KMS-11 (cell line): ENCODE data around the gene BIK.

Experiments used
- H2AFZ ChIP-seq: fragments of 200-600 bp; sonication (generic); 2 replicates; pipeline ENCODE4 v1.6.1; 2016; ENCODE audit warnings: antibody characterized with exemption, mixed run types, low read depth
- H3K27ac ChIP-seq: fragments of 200-600 bp; sonication (generic); 2 replicates; pipeline ENCODE4 v1.6.1; 2016; ENCODE audit warnings: mild to moderate bottlenecking, mixed run types
- H3K27me3 ChIP-seq: fragments of 200-600 bp; sonication (generic); 2 replicates; pipeline ENCODE4 v1.6.1; 2017; ENCODE audit warnings: mild to moderate bottlenecking, low read depth, mixed run types, moderate library complexity; ENCODE audit not compliant: insufficient read depth
- H3K36me3 ChIP-seq: fragments of 200-600 bp; sonication (generic); 2 replicates; pipeline ENCODE4 v1.6.1; 2017; ENCODE audit warnings: mild to moderate bottlenecking, mixed run types; ENCODE audit not compliant: insufficient read depth
- H3K4me1 ChIP-seq: fragments of 200-600 bp; sonication (generic); 2 replicates; pipeline ENCODE4 v1.6.1; 2016; ENCODE audit warnings: mild to moderate bottlenecking, low read depth, mixed run types; ENCODE audit not compliant: poor library complexity, severe bottlenecking
- H3K4me2 ChIP-seq: fragments of 200-600 bp; sonication (generic); 2 replicates; pipeline ENCODE4 v1.7.0; 2016; ENCODE audit warnings: mild to moderate bottlenecking, mixed run types
- H3K4me3 ChIP-seq: fragments of 200-600 bp; sonication (generic); IDR thresholded peaks from 2 replicates; pipeline ENCODE4 v1.6.1; 2017; ENCODE audit warnings: low read depth, low read length, mixed read lengths; ENCODE audit not compliant: insufficient read depth
- H3K79me2 ChIP-seq: fragments of 200-600 bp; sonication (generic); 2 replicates; pipeline ENCODE4 v1.6.1; 2016; ENCODE audit warnings: low read depth, mixed run types; ENCODE audit not compliant: insufficient read depth
- H3K9ac ChIP-seq: fragments of 200-600 bp; sonication (generic); 2 replicates; pipeline ENCODE4 v1.6.1; 2016; ENCODE audit warnings: mild to moderate bottlenecking, mixed run types
- H4K20me1 ChIP-seq: fragments of 200-600 bp; sonication (generic); 2 replicates; pipeline ENCODE4 v1.6.1; 2016; ENCODE audit warnings: mild to moderate bottlenecking, mixed run types; ENCODE audit not compliant: insufficient read depth
- CTCF ChIP-seq: fragments of 200-600 bp; sonication (generic); conservative IDR thresholded peaks from 2 replicates; pipeline ENCODE4 v1.6.1; 2017; ENCODE audit warnings: low read depth, mild to moderate bottlenecking, antibody characterized with exemption, low read length, moderate library complexity, mixed read lengths

Gene BIK

GRCh38 chr22:43128928-43129424, 18.4 kb downstream of the BIK start:
- H3K27ac ChIP-seq: peak overlapping the region; percentile 12; the same call in 1 of the 2 replicates
- no peaks in the 10 kb centered on the region for H3K27me3 ChIP-seq
- no peaks in the 10 kb centered on the region for H4K20me1 ChIP-seq
- H2AFZ ChIP-seq: no peak overlapping the region
- peak overlapping the region; percentile 77 for H3K4me2 ChIP-seq
- H3K36me3 ChIP-seq: no peaks in the 10 kb centered on the region
- no peak overlapping the region for H3K4me3 ChIP-seq
- H3K4me1 ChIP-seq: peaks cover 41% of the 10 kb centered on the region
- H3K9ac ChIP-seq: no peak overlapping the region
- H3K79me2 ChIP-seq: no peaks in the 10 kb centered on the region
- no peak for TF ChIP-seq CTCF

GRCh38 chr22:43129426-43130425, 19.2 kb downstream of the BIK start:
- Histone ChIP-seq H3K27ac (peak overlapping the region; percentile 12; the same call in 1 of the 2 replicates), H3K4me2 (peak overlapping the region; percentile 77), H3K4me1 (peaks cover 41% of the 10 kb centered on the region), H2AFZ (no peak overlapping the region), H4K20me1 (no peaks in the 10 kb centered on the region), H3K27me3 (no peaks in the 10 kb centered on the region), H3K4me3 (no peak overlapping the region), H3K9ac (no peak overlapping the region), H3K36me3 (no peaks in the 10 kb centered on the region), H3K79me2 (no peaks in the 10 kb centered on the region)
- TF ChIP-seq CTCF: no peak

- Histone ChIP-seq H3K4me2 (no peak overlapping the region), H3K9ac (no peak overlapping the region), H3K4me1 (peaks cover 37% of the 10 kb centered on the region), H3K36me3 (no peaks in the 10 kb centered on the region), H2AFZ (no peak overlapping the region), H3K79me2 (no peaks in the 10 kb centered on the region), H4K20me1 (no peaks in the 10 kb centered on the region), H3K27me3 (no peaks in the 10 kb centered on the region), H3K4me3 (no peak overlapping the region), H3K27ac (no peak overlapping the region)
- no peak for TF ChIP-seq CTCF
Observed at GRCh38 chr22:43131773-43132501, 21.4 kb downstream of the BIK start.

GRCh38 chr22:43133401-43133800, 22.9 kb downstream of the BIK start:
- TF ChIP-seq CTCF: no peak
- Histone ChIP-seq H2AFZ (no peak overlapping the region), H4K20me1 (no peaks in the 10 kb centered on the region), H3K27ac (no peak overlapping the region), H3K4me1 (peaks cover 24% of the 10 kb centered on the region), H3K79me2 (no peaks in the 10 kb centered on the region), H3K4me2 (no peak overlapping the region), H3K27me3 (no peaks in the 10 kb centered on the region), H3K4me3 (no peak overlapping the region), H3K9ac (no peak overlapping the region), H3K36me3 (no peaks in the 10 kb centered on the region)
